CD4-positive, CD25-positive, alpha-beta regulatory T cell (primary cell): ENCODE results near the gene LACRT. TPM values are rescaled to one million over a fixed set of nuclear protein-coding genes. Genes with fewer than 3 reads are reported as not detected.
A peak's percentile ranks its signal among the peaks of the same experiment; 100 is the strongest.

Experiments used
- ATAC-seq, 2 donors: fragments of 150-1000 bp; cut with Tn5 transposase; one replicate each; pipeline ENCODE4 v1.10.0; 2021; ENCODE audit warnings: low read depth in 2 of 2, moderate number of reproducible peaks in 2 of 2, moderate library complexity in 1 of 2
- DNase-seq, 3 donors: peaks; one replicate each; pipeline versions ENCODE4 v3.0.0 to v3.0.0-alpha.2; 2012 to 2022; ENCODE audit warnings: mixed read lengths in 1 of 3
- H3K27ac ChIP-seq: one replicate; pipeline ENCODE4 v1.7.0; 2013; ENCODE audit warnings: mild to moderate bottlenecking, low read length; ENCODE audit not compliant: insufficient read depth, poor library complexity, severe bottlenecking
- H3K27me3 ChIP-seq: one replicate; pipeline ENCODE4 v1.7.0; 2013; ENCODE audit warnings: low read length; ENCODE audit not compliant: control insufficient read depth, insufficient read depth
- H3K36me3 ChIP-seq: one replicate; pipeline ENCODE4 v1.7.0; 2013; ENCODE audit warnings: mild to moderate bottlenecking, low read length, moderate library complexity; ENCODE audit not compliant: control insufficient read depth, insufficient read depth
- H3K4me1 ChIP-seq: 2 replicates; pipeline ENCODE4 v1.7.0; 2013; ENCODE audit warnings: mild to moderate bottlenecking, low read length; ENCODE audit not compliant: insufficient read depth, control insufficient read depth, poor library complexity, severe bottlenecking
- H3K4me3 ChIP-seq: one replicate; pipeline ENCODE4 v1.7.0; 2013; ENCODE audit warnings: low read depth, mild to moderate bottlenecking, low read length, moderate library complexity
- H3K9me3 ChIP-seq, 2 experiments: 1 replicate in 1 of 2; 2 replicates in 1 of 2; pipeline ENCODE4 v1.7.0; 2013; ENCODE audit warnings: low read length in 2 of 2, mild to moderate bottlenecking in 1 of 2, moderate library complexity in 1 of 2; ENCODE audit not compliant: control insufficient read depth in 2 of 2
- H3K27ac Mint-ChIP-seq, 3 donors: one replicate each; pipeline ENCODE4 v1.8.0; 2020 to 2022; ENCODE audit warnings: mild to moderate bottlenecking in 3 of 3, mixed read lengths in 3 of 3, moderate library complexity in 2 of 3
- H3K27me3 Mint-ChIP-seq: one replicate; pipeline ENCODE4 v1.8.0; 2022; ENCODE audit warnings: mild to moderate bottlenecking, mixed read lengths
- H3K36me3 Mint-ChIP-seq: one replicate; pipeline ENCODE4 v1.8.0; 2020; ENCODE audit warnings: mixed read lengths
- H3K4me1 Mint-ChIP-seq, 4 donors: one replicate each; pipeline ENCODE4 v1.8.0; 2020 to 2022; ENCODE audit warnings: mixed read lengths in 4 of 4, mild to moderate bottlenecking in 1 of 4
- H3K4me3 Mint-ChIP-seq, 4 donors: one replicate each; pipeline ENCODE4 v1.8.0; 2020 to 2022; ENCODE audit warnings: mild to moderate bottlenecking in 4 of 4, mixed read lengths in 4 of 4, moderate library complexity in 3 of 4
- H3K9me3 Mint-ChIP-seq, 7 donors: one replicate each; pipeline ENCODE4 v1.8.0; 2020 to 2022; ENCODE audit warnings: mixed read lengths in 7 of 7, mild to moderate bottlenecking in 3 of 7, moderate library complexity in 2 of 7
- polyA plus RNA-seq, 4 donors: library from polyadenylated mRNA; unstranded; fragments of 300-500 nt; fragmentation: Illumina TruSeq; gene quantifications; one replicate each; pipeline ENCODE4 v1.2.3, GENCODE V29; 2021
- total RNA-seq: library from RNA; stranded (reverse); gene quantifications from one replicate; pipeline ENCODE4 v1.2.3, GENCODE V29; 2022

The LACRT gene
- total and polyA plus RNA-seq, 5 donors from 2014 or later: not detected

GRCh38 chr12:54622463-54623183 lies 12.1 kb downstream of the LACRT start:
- no peak overlapping the region for H3K4me3 ChIP-seq
- Mint-ChIP-seq H3K4me1 (no peaks in the 10 kb centered on the region), H3K4me3 (no peak overlapping the region), H3K9me3 (peaks cover 0 to 13% (median 2%) of the 10 kb centered on the region in 7 donors), H3K27ac (no peak overlapping the region), H3K27me3 (peaks cover 59% of the 10 kb centered on the region), H3K36me3 (no peaks in the 10 kb centered on the region)
- no peak overlapping the region for H3K27ac ChIP-seq
- no peaks in the 10 kb centered on the region for H3K4me1 ChIP-seq
- ATAC-seq (no peak), DNase-seq (peak in 1 of 3 donors; percentile 10)
- peaks cover 30% of the 10 kb centered on the region for H3K27me3 ChIP-seq
- no peaks in the 10 kb centered on the region for H3K36me3 ChIP-seq
- peaks cover 1 to 5% of the 10 kb centered on the region in 2 experiments for H3K9me3 ChIP-seq

- H3K27ac Mint-ChIP-seq: no peak overlapping the region
- H3K27me3 Mint-ChIP-seq: peaks cover 52% of the 10 kb centered on the region
- ATAC-seq: no peak
Observed at GRCh38 chr12:54616933-54617680, 17.6 kb downstream of the LACRT start.

GRCh38 chr12:54612225-54612750 lies 22.4 kb downstream of the LACRT start:
- peaks cover 43% of the 10 kb centered on the region for H3K27me3 Mint-ChIP-seq
- DNase-seq (no peak), ATAC-seq (no peak)
- H3K27ac Mint-ChIP-seq: no peak overlapping the region
- Histone ChIP-seq H3K36me3 (no peaks in the 10 kb centered on the region), H3K9me3 (no peaks in the 10 kb centered on the region), H3K4me1 (no peaks in the 10 kb centered on the region), H3K27me3 (peaks cover 18% of the 10 kb centered on the region), H3K4me3 (no peak overlapping the region), H3K27ac (no peak overlapping the region)
- H3K36me3 Mint-ChIP-seq: no peaks in the 10 kb centered on the region
- peaks cover 0 to 5% (median 0%) of the 10 kb centered on the region in 7 donors for H3K9me3 Mint-ChIP-seq
- no peak overlapping the region for H3K4me3 Mint-ChIP-seq
- H3K4me1 Mint-ChIP-seq: peaks cover 0 to 6% (median 1%) of the 10 kb centered on the region in 4 donors

More at GRCh38 chr12:54616933-54617680, 17.6 kb downstream of the LACRT start:
- H3K36me3 ChIP-seq: no peaks in the 10 kb centered on the region
- H3K27ac ChIP-seq: no peak overlapping the region
- H3K27me3 ChIP-seq: peaks cover 32% of the 10 kb centered on the region
- Mint-ChIP-seq H3K4me3 (no peak overlapping the region), H3K9me3 (peaks cover 0 to 2% (median 0%) of the 10 kb centered on the region in 7 donors), H3K36me3 (no peaks in the 10 kb centered on the region), H3K4me1 (peaks cover 0 to 6% (median 2%) of the 10 kb centered on the region in 4 donors)
- no peak overlapping the region for H3K4me3 ChIP-seq
- H3K9me3 ChIP-seq: no peaks in the 10 kb centered on the region
- DNase-seq: no peak
- H3K4me1 ChIP-seq: no peaks in the 10 kb centered on the region

GRCh38 chr12:54611715-54612149 lies 23.0 kb downstream of the LACRT start:
- H3K9me3 ChIP-seq: no peaks in the 10 kb centered on the region
- peaks cover 0 to 5% (median 0%) of the 10 kb centered on the region in 7 donors for H3K9me3 Mint-ChIP-seq
- no peaks in the 10 kb centered on the region for H3K36me3 Mint-ChIP-seq
- peaks cover 0 to 1% (median 0%) of the 10 kb centered on the region in 4 donors for H3K4me1 Mint-ChIP-seq
- no peak overlapping the region for H3K27ac Mint-ChIP-seq
- peaks cover 44% of the 10 kb centered on the region for H3K27me3 Mint-ChIP-seq
- ATAC-seq (no peak), DNase-seq (no peak)
- H3K36me3 ChIP-seq: no peaks in the 10 kb centered on the region
- H3K4me1 ChIP-seq: no peaks in the 10 kb centered on the region
- H3K27ac ChIP-seq: no peak overlapping the region
- peaks cover 15% of the 10 kb centered on the region for H3K27me3 ChIP-seq
- no peak overlapping the region for H3K4me3 Mint-ChIP-seq
- no peak overlapping the region for H3K4me3 ChIP-seq

GRCh38 chr12:54608769-54609168 lies 25.9 kb downstream of the LACRT start:
- H3K27ac Mint-ChIP-seq: peak overlapping the region in 1 of 3 donors; percentile 45
- no peak for DNase-seq
- Histone ChIP-seq H3K4me3 (no peak overlapping the region), H3K9me3 (no peaks in the 10 kb centered on the region), H3K27ac (no peak overlapping the region), H3K36me3 (no peaks in the 10 kb centered on the region), H3K4me1 (no peaks in the 10 kb centered on the region), H3K27me3 (peaks cover 3% of the 10 kb centered on the region)
- H3K9me3 Mint-ChIP-seq: peaks cover 0 to 5% (median 0%) of the 10 kb centered on the region in 7 donors
- no peaks in the 10 kb centered on the region for H3K36me3 Mint-ChIP-seq
- no peak overlapping the region for H3K4me3 Mint-ChIP-seq
- no peaks in the 10 kb centered on the region for H3K4me1 Mint-ChIP-seq
- peaks cover 32% of the 10 kb centered on the region for H3K27me3 Mint-ChIP-seq
- no peak for ATAC-seq

GRCh38 chr12:54608156-54608555 lies 26.5 kb downstream of the LACRT start:
- H3K36me3 Mint-ChIP-seq: no peaks in the 10 kb centered on the region
- no peak overlapping the region for H3K27ac ChIP-seq
- H3K4me1 Mint-ChIP-seq: peaks cover 2 to 3% (median 3%) of the 10 kb centered on the region in 4 donors
- no peaks in the 10 kb centered on the region for H3K36me3 ChIP-seq
- ATAC-seq (no peak), DNase-seq (no peak)
- H3K9me3 Mint-ChIP-seq: peaks cover 0 to 5% (median 0%) of the 10 kb centered on the region in 7 donors
- H3K4me1 ChIP-seq: no peaks in the 10 kb centered on the region
- peaks cover 34% of the 10 kb centered on the region for H3K27me3 Mint-ChIP-seq
- H3K4me3 Mint-ChIP-seq: no peak overlapping the region
- H3K27me3 ChIP-seq: peaks cover 3% of the 10 kb centered on the region
- H3K9me3 ChIP-seq: no peaks in the 10 kb centered on the region
- no peak overlapping the region for H3K4me3 ChIP-seq
- no peak overlapping the region for H3K27ac Mint-ChIP-seq

- Histone ChIP-seq H3K27ac (no peak overlapping the region), H3K4me3 (no peak overlapping the region), H3K9me3 (no peaks in the 10 kb centered on the region), H3K36me3 (no peaks in the 10 kb centered on the region), H3K27me3 (no peaks in the 10 kb centered on the region), H3K4me1 (no peaks in the 10 kb centered on the region)
- ATAC-seq: no peak
- Mint-ChIP-seq H3K27me3 (peaks cover 26% of the 10 kb centered on the region), H3K4me1 (peaks cover 4 to 6% (median 6%) of the 10 kb centered on the region in 4 donors), H3K27ac (no peak overlapping the region), H3K36me3 (no peaks in the 10 kb centered on the region), H3K4me3 (no peak overlapping the region), H3K9me3 (peaks cover 0 to 4% (median 0%) of the 10 kb centered on the region in 7 donors)
- DNase-seq: no peak
Observed at GRCh38 chr12:54606556-54606955, 28.1 kb downstream of the LACRT start.
